SK-N-SH treated with all-trans-retinoic acid at 6 μM for 48 hours (cell line): ENCODE data around the gene NAA15.

Experiments used
- ATAC-seq: fragments of 200-7000 bp; cut with Tn5 transposase; 3 replicates; pipeline ENCODE4 v1.9.1; 2020; ENCODE audit warnings: mild to moderate bottlenecking, moderate library complexity
- ARNTL ChIP-seq: fragments of 450-650 bp; formaldehyde crosslinking; IDR thresholded peaks from 2 replicates; pipeline ENCODE4 v1.5.0; 2020; ENCODE audit warnings: low read depth, mild to moderate bottlenecking, moderate library complexity, borderline replicate concordance
- BACH2 ChIP-seq: fragments of 250-450 bp; sonication (Bioruptor Pico); IDR thresholded peaks from 2 replicates; pipeline ENCODE4 v1.9.0; 2021; ENCODE audit warnings: mild to moderate bottlenecking, borderline replicate concordance
- CSDC2 ChIP-seq: fragments of 250-450 bp; sonication (Bioruptor Pico); IDR thresholded peaks from 2 replicates; pipeline ENCODE4 v1.5.0; 2020; ENCODE audit warnings: mild to moderate bottlenecking, moderate library complexity
- ESRRG ChIP-seq: fragments of 250-450 bp; sonication (Bioruptor Pico); IDR thresholded peaks from 2 replicates; pipeline ENCODE4 v1.6.1; 2021; ENCODE audit warnings: mild to moderate bottlenecking
- GLIS3 ChIP-seq: fragments of 250-450 bp; sonication (Bioruptor Pico); IDR thresholded peaks from 2 replicates; pipeline ENCODE4 v1.5.0; 2020; ENCODE audit warnings: mild to moderate bottlenecking, moderate library complexity
- ISL1 ChIP-seq: fragments of 250-450 bp; sonication (Bioruptor Pico); IDR thresholded peaks from 2 replicates; pipeline ENCODE4 v2.1.2; 2022; ENCODE audit warnings: mild to moderate bottlenecking, moderate library complexity
- OSR1 ChIP-seq: fragments of 250-450 bp; sonication (Bioruptor Pico); IDR thresholded peaks from 2 replicates; pipeline ENCODE4 v1.8.0; 2022; ENCODE audit warnings: moderate library complexity, mild to moderate bottlenecking, inconsistent platforms
- RARB ChIP-seq: fragments of 250-450 bp; sonication (Bioruptor Pico); IDR thresholded peaks from 2 replicates; pipeline ENCODE4 v1.8.0; 2021; ENCODE audit warnings: mild to moderate bottlenecking, moderate library complexity
- SNAI2 ChIP-seq: fragments of 250-450 bp; sonication (Bioruptor Pico); IDR thresholded peaks from 2 replicates; pipeline ENCODE4 v1.5.0; 2020; ENCODE audit warnings: mild to moderate bottlenecking, moderate library complexity
- TCF4 ChIP-seq: fragments of 250-450 bp; sonication (Bioruptor Pico); IDR thresholded peaks from 2 replicates; pipeline ENCODE4 v1.8.0; 2021; ENCODE audit warnings: mild to moderate bottlenecking, moderate library complexity, borderline replicate concordance
- TOX ChIP-seq: fragments of 250-450 bp; sonication (Bioruptor Pico); IDR thresholded peaks from 2 replicates; pipeline ENCODE4 v1.8.0; 2021; ENCODE audit warnings: mild to moderate bottlenecking, moderate library complexity, borderline replicate concordance
- ZC3H10 ChIP-seq: fragments of 250-450 bp; sonication (Bioruptor Pico); IDR thresholded peaks from 2 replicates; pipeline ENCODE4 v1.5.1; 2021; ENCODE audit warnings: mild to moderate bottlenecking, moderate library complexity
- ZFP3 ChIP-seq: fragments of 250-450 bp; sonication (Bioruptor Pico); IDR thresholded peaks from 2 replicates; pipeline ENCODE4 v1.5.0; 2020; ENCODE audit warnings: mild to moderate bottlenecking, moderate library complexity
- ZFP30 ChIP-seq: fragments of 450-650 bp; formaldehyde crosslinking; IDR thresholded peaks from 2 replicates; pipeline ENCODE4 v1.5.0; 2022; ENCODE audit warnings: mild to moderate bottlenecking, moderate library complexity
- ZNF565 ChIP-seq: fragments of 450-650 bp; formaldehyde crosslinking; conservative IDR thresholded peaks from 2 replicates; pipeline ENCODE4 v1.5.0; 2020; ENCODE audit warnings: low read depth, mild to moderate bottlenecking, moderate library complexity
- ZNF70 ChIP-seq: fragments of 450-650 bp; formaldehyde crosslinking; IDR thresholded peaks from 2 replicates; pipeline ENCODE4 v1.5.0; 2020; ENCODE audit warnings: mild to moderate bottlenecking, moderate library complexity
- ZNF8 ChIP-seq: fragments of 450-650 bp; formaldehyde crosslinking; IDR thresholded peaks from 2 replicates; pipeline ENCODE4 v1.5.0; 2020; ENCODE audit warnings: mild to moderate bottlenecking, moderate library complexity
- TF ChIP-seq, protein P1 (sequence below): fragments of 250-450 bp; sonication (Bioruptor Pico); IDR thresholded peaks from 2 replicates; pipeline ENCODE4 v1.8.0; 2020; ENCODE audit warnings: mild to moderate bottlenecking, moderate library complexity, borderline replicate concordance
- TF ChIP-seq, protein P2 (sequence below): fragments of 250-450 bp; sonication (Bioruptor Pico); IDR thresholded peaks from 2 replicates; pipeline ENCODE4 v1.5.1; 2021; ENCODE audit warnings: mild to moderate bottlenecking, moderate library complexity
- TF ChIP-seq, protein P3 (sequence below): fragments of 250-450 bp; sonication (Bioruptor Pico); IDR thresholded peaks from 2 replicates; pipeline ENCODE4 v1.5.1; 2020; ENCODE audit warnings: low read depth, mild to moderate bottlenecking, moderate library complexity
- TF ChIP-seq, protein P4 (sequence below): fragments of 250-450 bp; sonication (Bioruptor Pico); IDR thresholded peaks from 2 replicates; pipeline ENCODE4 v1.5.0; 2020; ENCODE audit warnings: mild to moderate bottlenecking, moderate library complexity
- TF ChIP-seq, protein P5 (sequence below): fragments of 250-450 bp; sonication (Bioruptor Pico); IDR thresholded peaks from 2 replicates; pipeline ENCODE4 v1.8.0; 2021; ENCODE audit warnings: low read depth, mild to moderate bottlenecking, moderate library complexity, borderline replicate concordance

NAA15 gene

DNA sequence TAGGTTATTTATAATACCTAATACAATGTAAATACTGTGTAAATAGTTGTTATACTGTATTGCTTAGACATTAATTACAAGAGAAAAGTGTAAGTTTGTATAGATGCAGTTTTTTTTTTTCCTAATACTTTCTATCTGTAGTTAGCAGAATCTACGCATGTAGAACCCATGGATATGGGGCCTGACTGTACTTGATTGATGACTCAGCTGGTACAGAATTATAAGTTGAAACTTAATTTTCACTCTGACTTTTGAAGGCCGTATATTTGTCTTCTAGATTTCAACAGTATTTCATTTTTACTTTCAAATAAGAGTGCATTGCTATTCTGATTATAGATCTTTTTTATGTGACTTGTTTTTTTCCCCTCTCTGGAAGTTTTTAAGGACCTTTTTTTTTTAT lies 31.7 kb downstream of the NAA15 start (continued):
- TF ChIP-seq, protein P1, sequence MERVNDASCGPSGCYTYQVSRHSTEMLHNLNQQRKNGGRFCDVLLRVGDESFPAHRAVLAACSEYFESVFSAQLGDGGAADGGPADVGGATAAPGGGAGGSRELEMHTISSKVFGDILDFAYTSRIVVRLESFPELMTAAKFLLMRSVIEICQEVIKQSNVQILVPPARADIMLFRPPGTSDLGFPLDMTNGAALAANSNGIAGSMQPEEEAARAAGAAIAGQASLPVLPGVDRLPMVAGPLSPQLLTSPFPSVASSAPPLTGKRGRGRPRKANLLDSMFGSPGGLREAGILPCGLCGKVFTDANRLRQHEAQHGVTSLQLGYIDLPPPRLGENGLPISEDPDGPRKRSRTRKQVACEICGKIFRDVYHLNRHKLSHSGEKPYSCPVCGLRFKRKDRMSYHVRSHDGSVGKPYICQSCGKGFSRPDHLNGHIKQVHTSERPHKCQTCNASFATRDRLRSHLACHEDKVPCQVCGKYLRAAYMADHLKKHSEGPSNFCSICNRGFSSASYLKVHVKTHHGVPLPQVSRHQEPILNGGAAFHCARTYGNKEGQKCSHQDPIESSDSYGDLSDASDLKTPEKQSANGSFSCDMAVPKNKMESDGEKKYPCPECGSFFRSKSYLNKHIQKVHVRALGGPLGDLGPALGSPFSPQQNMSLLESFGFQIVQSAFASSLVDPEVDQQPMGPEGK (CRISPR knock-in tag), result no peak
- TF ChIP-seq CSDC2 (CRISPR knock-in tag), result no peak
- TF ChIP-seq TCF4 (CRISPR knock-in tag), result no peak
- TF ChIP-seq ZFP30 (CRISPR knock-in tag), result no peak

DNA sequence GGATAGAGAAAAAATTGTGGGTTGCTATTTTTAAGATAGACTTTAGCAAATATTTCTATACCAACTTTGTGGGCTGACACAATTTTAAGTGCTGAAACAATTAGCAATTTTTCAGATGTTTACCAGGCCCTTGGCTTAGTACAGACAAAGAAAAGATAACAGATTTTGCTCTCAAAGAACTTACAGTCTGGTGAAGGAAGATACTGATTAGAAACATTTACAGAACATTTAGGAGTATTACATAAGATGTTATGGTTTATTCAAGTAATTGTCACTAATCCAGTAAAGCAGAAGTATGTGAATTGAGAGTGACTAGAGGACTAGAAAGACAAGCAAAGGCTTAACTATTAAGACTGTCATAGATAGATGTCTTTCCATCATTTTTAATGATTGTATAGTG lies 36.3 kb downstream of the NAA15 start:
- no peak for ATAC-seq
- TF ChIP-seq ZNF70 (CRISPR knock-in tag) (no peak), TCF4 (CRISPR knock-in tag) (no peak), ZC3H10 (CRISPR knock-in tag) (no peak), RARB (CRISPR knock-in tag) (no peak), OSR1 (CRISPR knock-in tag) (no peak), ESRRG (CRISPR knock-in tag) (no peak), ARNTL (no peak), CSDC2 (CRISPR knock-in tag) (no peak), SNAI2 (CRISPR knock-in tag) (no peak)

DNA sequence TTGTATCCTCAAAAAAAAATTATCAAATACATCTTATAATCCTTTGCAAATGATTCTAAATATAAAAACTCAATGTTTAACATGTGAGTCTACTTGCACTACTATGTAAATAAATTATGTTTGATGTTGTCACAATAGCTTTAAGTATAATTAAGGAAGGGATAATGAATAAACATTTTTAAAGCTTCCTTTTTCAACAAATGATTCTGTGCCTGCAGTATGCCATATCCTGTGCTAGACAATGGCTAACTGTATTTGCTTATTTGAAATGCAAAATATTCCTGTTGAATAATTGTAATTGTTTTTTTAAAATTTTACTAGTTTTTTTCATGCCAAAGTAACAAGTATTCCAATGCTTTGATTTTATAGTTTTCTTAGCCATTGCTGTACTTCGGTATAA lies 60.0 kb downstream of the NAA15 start:
- TF ChIP-seq, protein P2, sequence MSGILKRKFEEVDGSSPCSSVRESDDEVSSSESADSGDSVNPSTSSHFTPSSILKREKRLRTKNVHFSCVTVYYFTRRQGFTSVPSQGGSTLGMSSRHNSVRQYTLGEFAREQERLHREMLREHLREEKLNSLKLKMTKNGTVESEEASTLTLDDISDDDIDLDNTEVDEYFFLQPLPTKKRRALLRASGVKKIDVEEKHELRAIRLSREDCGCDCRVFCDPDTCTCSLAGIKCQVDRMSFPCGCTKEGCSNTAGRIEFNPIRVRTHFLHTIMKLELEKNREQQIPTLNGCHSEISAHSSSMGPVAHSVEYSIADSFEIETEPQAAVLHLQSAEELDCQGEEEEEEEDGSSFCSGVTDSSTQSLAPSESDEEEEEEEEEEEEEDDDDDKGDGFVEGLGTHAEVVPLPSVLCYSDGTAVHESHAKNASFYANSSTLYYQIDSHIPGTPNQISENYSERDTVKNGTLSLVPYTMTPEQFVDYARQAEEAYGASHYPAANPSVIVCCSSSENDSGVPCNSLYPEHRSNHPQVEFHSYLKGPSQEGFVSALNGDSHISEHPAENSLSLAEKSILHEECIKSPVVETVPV (CRISPR knock-in tag), result no peak
- TF ChIP-seq GLIS3 (no peak), SNAI2 (CRISPR knock-in tag) (no peak), RARB (CRISPR knock-in tag) (no peak), TOX (CRISPR knock-in tag) (no peak), ZNF8 (CRISPR knock-in tag) (no peak), OSR1 (CRISPR knock-in tag) (no peak), ESRRG (CRISPR knock-in tag) (no peak), ZNF565 (CRISPR knock-in tag) (no peak), BACH2 (CRISPR knock-in tag) (no peak), ISL1 (CRISPR knock-in tag) (no peak), CSDC2 (CRISPR knock-in tag) (no peak), ZFP3 (no peak), ZFP30 (CRISPR knock-in tag) (no peak)
- TF ChIP-seq, protein P1 (CRISPR knock-in tag), result no peak
- TF ChIP-seq, protein P3, sequence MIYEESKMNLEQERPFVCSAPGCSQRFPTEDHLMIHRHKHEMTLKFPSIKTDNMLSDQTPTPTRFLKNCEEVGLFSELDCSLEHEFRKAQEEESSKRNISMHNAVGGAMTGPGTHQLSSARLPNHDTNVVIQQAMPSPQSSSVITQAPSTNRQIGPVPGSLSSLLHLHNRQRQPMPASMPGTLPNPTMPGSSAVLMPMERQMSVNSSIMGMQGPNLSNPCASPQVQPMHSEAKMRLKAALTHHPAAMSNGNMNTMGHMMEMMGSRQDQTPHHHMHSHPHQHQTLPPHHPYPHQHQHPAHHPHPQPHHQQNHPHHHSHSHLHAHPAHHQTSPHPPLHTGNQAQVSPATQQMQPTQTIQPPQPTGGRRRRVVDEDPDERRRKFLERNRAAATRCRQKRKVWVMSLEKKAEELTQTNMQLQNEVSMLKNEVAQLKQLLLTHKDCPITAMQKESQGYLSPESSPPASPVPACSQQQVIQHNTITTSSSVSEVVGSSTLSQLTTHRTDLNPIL, result no peak
- TF ChIP-seq, protein P4, sequence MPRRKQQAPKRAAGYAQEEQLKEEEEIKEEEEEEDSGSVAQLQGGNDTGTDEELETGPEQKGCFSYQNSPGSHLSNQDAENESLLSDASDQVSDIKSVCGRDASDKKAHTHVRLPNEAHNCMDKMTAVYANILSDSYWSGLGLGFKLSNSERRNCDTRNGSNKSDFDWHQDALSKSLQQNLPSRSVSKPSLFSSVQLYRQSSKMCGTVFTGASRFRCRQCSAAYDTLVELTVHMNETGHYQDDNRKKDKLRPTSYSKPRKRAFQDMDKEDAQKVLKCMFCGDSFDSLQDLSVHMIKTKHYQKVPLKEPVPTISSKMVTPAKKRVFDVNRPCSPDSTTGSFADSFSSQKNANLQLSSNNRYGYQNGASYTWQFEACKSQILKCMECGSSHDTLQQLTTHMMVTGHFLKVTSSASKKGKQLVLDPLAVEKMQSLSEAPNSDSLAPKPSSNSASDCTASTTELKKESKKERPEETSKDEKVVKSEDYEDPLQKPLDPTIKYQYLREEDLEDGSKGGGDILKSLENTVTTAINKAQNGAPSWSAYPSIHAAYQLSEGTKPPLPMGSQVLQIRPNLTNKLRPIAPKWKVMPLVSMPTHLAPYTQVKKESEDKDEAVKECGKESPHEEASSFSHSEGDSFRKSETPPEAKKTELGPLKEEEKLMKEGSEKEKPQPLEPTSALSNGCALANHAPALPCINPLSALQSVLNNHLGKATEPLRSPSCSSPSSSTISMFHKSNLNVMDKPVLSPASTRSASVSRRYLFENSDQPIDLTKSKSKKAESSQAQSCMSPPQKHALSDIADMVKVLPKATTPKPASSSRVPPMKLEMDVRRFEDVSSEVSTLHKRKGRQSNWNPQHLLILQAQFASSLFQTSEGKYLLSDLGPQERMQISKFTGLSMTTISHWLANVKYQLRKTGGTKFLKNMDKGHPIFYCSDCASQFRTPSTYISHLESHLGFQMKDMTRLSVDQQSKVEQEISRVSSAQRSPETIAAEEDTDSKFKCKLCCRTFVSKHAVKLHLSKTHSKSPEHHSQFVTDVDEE (CRISPR knock-in tag), result no peak
- TF ChIP-seq, protein P5, sequence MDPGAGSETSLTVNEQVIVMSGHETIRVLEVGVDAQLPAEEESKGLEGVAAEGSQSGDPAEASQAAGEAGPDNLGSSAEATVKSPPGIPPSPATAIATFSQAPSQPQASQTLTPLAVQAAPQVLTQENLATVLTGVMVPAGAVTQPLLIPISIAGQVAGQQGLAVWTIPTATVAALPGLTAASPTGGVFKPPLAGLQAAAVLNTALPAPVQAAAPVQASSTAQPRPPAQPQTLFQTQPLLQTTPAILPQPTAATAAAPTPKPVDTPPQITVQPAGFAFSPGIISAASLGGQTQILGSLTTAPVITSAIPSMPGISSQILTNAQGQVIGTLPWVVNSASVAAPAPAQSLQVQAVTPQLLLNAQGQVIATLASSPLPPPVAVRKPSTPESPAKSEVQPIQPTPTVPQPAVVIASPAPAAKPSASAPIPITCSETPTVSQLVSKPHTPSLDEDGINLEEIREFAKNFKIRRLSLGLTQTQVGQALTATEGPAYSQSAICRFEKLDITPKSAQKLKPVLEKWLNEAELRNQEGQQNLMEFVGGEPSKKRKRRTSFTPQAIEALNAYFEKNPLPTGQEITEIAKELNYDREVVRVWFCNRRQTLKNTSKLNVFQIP, result no peak
- ATAC-seq, result no peak
